ENCODE results near the gene LYST.

The LYST gene

DNA sequence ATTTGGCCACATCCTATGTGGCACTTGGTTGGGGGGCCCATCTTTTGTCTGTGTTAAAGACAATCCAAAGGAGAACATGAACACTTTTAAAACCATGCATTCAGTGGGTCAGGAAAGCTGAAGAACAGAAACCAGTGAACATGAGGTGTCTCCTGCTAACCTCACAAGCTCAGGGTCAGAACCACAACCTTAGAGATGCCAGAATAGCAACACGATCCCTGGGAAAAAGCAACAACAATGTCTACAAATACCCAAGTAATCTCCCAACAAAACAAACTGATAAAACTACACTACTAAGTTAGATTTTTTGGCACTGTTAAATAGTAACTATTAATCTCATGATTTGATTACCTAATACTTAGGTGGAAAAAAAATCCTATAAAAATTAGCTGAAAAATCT lies 183.1 kb downstream of the LYST start:
- Histone ChIP-seq H3K4me3 (ENCODE audit: low read length) (no peak overlapping the region), H3F3A (ENCODE audit: insufficient read depth, low read length) (no peaks in the 10 kb centered on the region), H3K36me3 (replicated peaks; ENCODE audit: insufficient read depth, low read length) (no peaks in the 10 kb centered on the region), H3K4me1 (ENCODE audit: low read length) (no peaks in the 10 kb centered on the region), H2AFZ (ENCODE audit: low read length) (no peak overlapping the region), H3K27ac (ENCODE audit: low read length) (no peak overlapping the region), H3K4me2 (ENCODE audit: low read depth, low read length) (no peak overlapping the region), H4K20me1 (ENCODE audit: insufficient read depth, low read length) (no peaks in the 10 kb centered on the region), H3K79me2 (ENCODE audit: low read length) (no peaks in the 10 kb centered on the region), H3K27me3 (replicated peaks; ENCODE audit: insufficient read depth, low read length) (no peaks in the 10 kb centered on the region), H3K9ac (ENCODE audit: low read length) (no peak overlapping the region), H3K9me3 (replicated peaks; ENCODE audit: insufficient read depth, low read length) (no peaks in the 10 kb centered on the region), H3K9me2 (replicated peaks; ENCODE audit: insufficient read depth, low read length) (no peaks in the 10 kb centered on the region)
- TF ChIP-seq, protein P1, sequence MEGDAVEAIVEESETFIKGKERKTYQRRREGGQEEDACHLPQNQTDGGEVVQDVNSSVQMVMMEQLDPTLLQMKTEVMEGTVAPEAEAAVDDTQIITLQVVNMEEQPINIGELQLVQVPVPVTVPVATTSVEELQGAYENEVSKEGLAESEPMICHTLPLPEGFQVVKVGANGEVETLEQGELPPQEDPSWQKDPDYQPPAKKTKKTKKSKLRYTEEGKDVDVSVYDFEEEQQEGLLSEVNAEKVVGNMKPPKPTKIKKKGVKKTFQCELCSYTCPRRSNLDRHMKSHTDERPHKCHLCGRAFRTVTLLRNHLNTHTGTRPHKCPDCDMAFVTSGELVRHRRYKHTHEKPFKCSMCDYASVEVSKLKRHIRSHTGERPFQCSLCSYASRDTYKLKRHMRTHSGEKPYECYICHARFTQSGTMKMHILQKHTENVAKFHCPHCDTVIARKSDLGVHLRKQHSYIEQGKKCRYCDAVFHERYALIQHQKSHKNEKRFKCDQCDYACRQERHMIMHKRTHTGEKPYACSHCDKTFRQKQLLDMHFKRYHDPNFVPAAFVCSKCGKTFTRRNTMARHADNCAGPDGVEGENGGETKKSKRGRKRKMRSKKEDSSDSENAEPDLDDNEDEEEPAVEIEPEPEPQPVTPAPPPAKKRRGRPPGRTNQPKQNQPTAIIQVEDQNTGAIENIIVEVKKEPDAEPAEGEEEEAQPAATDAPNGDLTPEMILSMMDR (IDR thresholded peaks at IDR 0.05; ENCODE audit: low read length) = no peak
- no peak for TF ChIP-seq EZH2phosphoT487 (IDR thresholded peaks at IDR 0.05; ENCODE audit: low read length)
- no peak for DNase-seq

DNA sequence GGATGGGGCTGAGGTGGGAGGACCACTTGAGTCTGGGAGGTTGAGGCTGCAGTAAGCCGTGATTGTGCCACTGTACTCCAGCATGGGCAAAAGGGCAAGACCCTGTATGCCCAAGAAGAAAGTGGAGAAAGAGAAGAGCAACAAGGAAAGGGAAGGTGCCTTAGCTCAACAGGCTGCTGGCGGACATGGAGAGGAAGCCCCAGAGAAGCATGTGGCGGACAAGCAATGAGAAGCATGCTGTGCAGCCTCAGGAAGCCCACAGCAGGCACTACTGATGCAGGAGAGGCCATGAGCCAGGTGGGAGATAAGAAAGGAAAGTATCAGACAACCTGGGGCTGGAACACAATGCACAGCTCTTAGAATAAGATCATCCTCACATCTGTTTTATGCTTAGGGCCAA lies 184.5 kb downstream of the LYST start:
- Histone ChIP-seq H3K27ac (ENCODE audit: low read length) (no peak overlapping the region), H3K9ac (ENCODE audit: low read length) (no peak overlapping the region), H3K79me2 (ENCODE audit: low read length) (no peaks in the 10 kb centered on the region), H4K20me1 (ENCODE audit: insufficient read depth, low read length) (no peaks in the 10 kb centered on the region), H3K36me3 (replicated peaks; ENCODE audit: insufficient read depth, low read length) (no peaks in the 10 kb centered on the region), H3K4me2 (ENCODE audit: low read depth, low read length) (no peak overlapping the region), H3K4me3 (ENCODE audit: low read length) (no peak overlapping the region), H3K9me3 (replicated peaks; ENCODE audit: insufficient read depth, low read length) (no peaks in the 10 kb centered on the region), H3K4me1 (ENCODE audit: low read length) (no peaks in the 10 kb centered on the region), H3K27me3 (replicated peaks; ENCODE audit: insufficient read depth, low read length) (no peaks in the 10 kb centered on the region), H2AFZ (ENCODE audit: low read length) (no peak overlapping the region), H3K9me2 (replicated peaks; ENCODE audit: insufficient read depth, low read length) (no peaks in the 10 kb centered on the region), H3F3A (ENCODE audit: insufficient read depth, low read length) (no peaks in the 10 kb centered on the region)
- TF ChIP-seq EZH2phosphoT487 (IDR thresholded peaks at IDR 0.05; ENCODE audit: low read length) = no peak
- TF ChIP-seq EZH2 (optimal IDR thresholded peaks at IDR 0.05; ENCODE audit: low read depth, low read length) = no peak
- TF ChIP-seq, protein P1 (IDR thresholded peaks at IDR 0.05; ENCODE audit: low read length) = no peak
- DNase-seq = no peak

DNA sequence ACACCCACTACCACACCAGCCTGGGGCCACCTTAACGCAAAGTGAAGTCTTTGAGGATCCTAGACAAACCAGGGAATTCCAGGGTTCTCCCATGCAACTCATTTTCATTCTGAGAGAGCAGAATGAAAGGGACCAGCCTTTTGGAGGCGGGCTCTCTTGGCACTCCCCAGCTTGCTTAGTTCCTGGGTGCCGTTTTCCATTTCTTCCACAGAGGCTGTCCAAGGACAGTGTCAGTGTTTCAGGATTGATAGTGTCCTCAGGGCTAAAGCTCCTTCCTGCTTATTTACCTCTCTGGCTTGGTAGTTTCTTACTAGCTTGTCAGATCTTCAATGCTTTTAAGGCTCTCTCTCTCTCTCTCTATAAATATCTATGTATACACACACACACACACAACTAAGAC lies 187.1 kb downstream of the LYST start:
- H3K27ac ChIP-seq (ENCODE audit: low read length) = no peak overlapping the region

More for the DNA sequence above, 187.1 kb downstream of the LYST start:
- H2AFZ ChIP-seq (ENCODE audit: low read length) = no peak overlapping the region
- no peaks in the 10 kb centered on the region for H3F3A ChIP-seq (ENCODE audit: insufficient read depth, low read length)
- no peaks in the 10 kb centered on the region for H4K20me1 ChIP-seq (ENCODE audit: insufficient read depth, low read length)
- H3K9me2 ChIP-seq (replicated peaks; ENCODE audit: insufficient read depth, low read length) = no peaks in the 10 kb centered on the region
- no peaks in the 10 kb centered on the region for H3K4me1 ChIP-seq (ENCODE audit: low read length)
- H3K27me3 ChIP-seq (replicated peaks; ENCODE audit: insufficient read depth, low read length) = no peaks in the 10 kb centered on the region
- no peaks in the 10 kb centered on the region for H3K79me2 ChIP-seq (ENCODE audit: low read length)
- no peak for DNase-seq
- no peaks in the 10 kb centered on the region for H3K36me3 ChIP-seq (replicated peaks; ENCODE audit: insufficient read depth, low read length)
- H3K4me2 ChIP-seq (ENCODE audit: low read depth, low read length) = no peak overlapping the region
- TF ChIP-seq EZH2 (optimal IDR thresholded peaks at IDR 0.05; ENCODE audit: low read depth, low read length) = no peak
- TF ChIP-seq, protein P1 (IDR thresholded peaks at IDR 0.05; ENCODE audit: low read length) = no peak
- no peak for TF ChIP-seq EZH2phosphoT487 (IDR thresholded peaks at IDR 0.05; ENCODE audit: low read length)
- no peaks in the 10 kb centered on the region for H3K9me3 ChIP-seq (replicated peaks; ENCODE audit: insufficient read depth, low read length)
- H3K9ac ChIP-seq (ENCODE audit: low read length) = no peak overlapping the region
- H3K4me3 ChIP-seq (ENCODE audit: low read length) = no peak overlapping the region

Data from MM.1S (cell line).